Smooth muscle cell (in vitro differentiated cells): ENCODE measurements around the gene CPT1B. TPM values are rescaled to one million over a fixed set of nuclear protein-coding genes. Genes with fewer than 3 reads are reported as not detected.

Experiments used
- DNase-seq: peaks from one replicate; lab custom pipeline; 2025; ENCODE audit not compliant: unreplicated experiment; lab: John Stamatoyannopoulos, UW
- H2AFZ ChIP-seq: fragments of 200-600 bp; sonication (generic); 2 replicates; pipeline ENCODE4 v1.6.0; 2016; ENCODE audit warnings: antibody characterized with exemption, low read depth, mild to moderate bottlenecking
- H3F3A ChIP-seq: fragments of 200-600 bp; sonication (generic); 2 replicates; pipeline ENCODE4 v1.6.0; 2017; ENCODE audit warnings: antibody characterized with exemption, low read depth
- H3K27ac ChIP-seq: fragments of 200-600 bp; sonication (generic); 2 replicates; pipeline ENCODE4 v1.5.1; 2016; ENCODE audit warnings: low read depth, mild to moderate bottlenecking
- H3K27me3 ChIP-seq: fragments of 200-600 bp; sonication (generic); 2 replicates; pipeline ENCODE4 v1.6.1; 2016; ENCODE audit warnings: low read depth, mild to moderate bottlenecking
- H3K36me3 ChIP-seq: fragments of 200-600 bp; sonication (generic); 2 replicates; pipeline ENCODE4 v1.5.1; 2016; ENCODE audit warnings: low read depth
- H3K4me1 ChIP-seq: fragments of 200-600 bp; sonication (generic); 2 replicates; pipeline ENCODE4 v1.5.1; 2016; ENCODE audit warnings: low read depth
- H3K4me2 ChIP-seq: fragments of 200-600 bp; sonication (generic); 2 replicates; pipeline ENCODE4 v1.6.0; 2016; ENCODE audit warnings: mild to moderate bottlenecking
- H3K4me3 ChIP-seq: fragments of 200-600 bp; sonication (generic); 2 replicates; pipeline ENCODE4 v1.5.1; 2016; ENCODE audit warnings: mild to moderate bottlenecking
- H3K79me2 ChIP-seq: fragments of 200-600 bp; sonication (generic); 2 replicates; pipeline ENCODE4 v1.6.0; 2016; ENCODE audit warnings: low read depth, mild to moderate bottlenecking
- H3K9ac ChIP-seq: fragments of 200-600 bp; sonication (generic); 2 replicates; pipeline ENCODE4 v1.6.0; 2016; ENCODE audit warnings: low read depth
- H3K9me3 ChIP-seq: fragments of 200-600 bp; sonication (generic); replicated peaks from 2 replicates; pipeline ENCODE4 v1.5.1; 2016; ENCODE audit warnings: low read depth
- H4K20me1 ChIP-seq: fragments of 200-600 bp; sonication (generic); 2 replicates; pipeline ENCODE4 v1.6.0; 2016; ENCODE audit warnings: low read depth
- CTCF ChIP-seq: fragments of 200-600 bp; sonication (generic); IDR thresholded peaks from 2 replicates; pipeline ENCODE4 v1.5.1; 2017; ENCODE audit warnings: borderline replicate concordance, mild to moderate bottlenecking, antibody characterized with exemption; ENCODE audit not compliant: insufficient read depth, poor library complexity, severe bottlenecking
- WGBS: methylation state at CpG from one replicate; pipeline ENCODE4 v1.1.7; 2016; ENCODE audit warnings: low lambda C conversion rate; 5-methylcytosine and 5-hydroxymethylcytosine counted together
- polyA plus RNA-seq: library from polyadenylated mRNA; unstranded; fragments of >200 nt; fragmentation: Nextera tagmentation; extraction: Ambion mirVana; gene quantifications from 2 replicates; pipeline ENCODE4 v1.2.1, GENCODE V29; 2016
- total RNA-seq: library from RNA; depleted of rRNA; stranded (reverse); fragments of >200 nt; gene quantifications from 2 replicates; pipeline ENCODE4 v1.2.3, GENCODE V29; 2014

Gene CPT1B
- total and polyA plus RNA-seq, 2 experiments from 2014 or later = 19.3 to 20.7 TPM

- under 1% methylated on average over 79 of the region's 84 CpGs for WGBS
Measured at GRCh38 chr22:50525104-50525857, 52.9 kb downstream of the CPT1B start, which contains the start of gene SCO2. TSS of gene SCO2 (minus strand) at chr22:50525598. CDS start at chr22:50524411, 1,187 bp downstream.

DNA sequence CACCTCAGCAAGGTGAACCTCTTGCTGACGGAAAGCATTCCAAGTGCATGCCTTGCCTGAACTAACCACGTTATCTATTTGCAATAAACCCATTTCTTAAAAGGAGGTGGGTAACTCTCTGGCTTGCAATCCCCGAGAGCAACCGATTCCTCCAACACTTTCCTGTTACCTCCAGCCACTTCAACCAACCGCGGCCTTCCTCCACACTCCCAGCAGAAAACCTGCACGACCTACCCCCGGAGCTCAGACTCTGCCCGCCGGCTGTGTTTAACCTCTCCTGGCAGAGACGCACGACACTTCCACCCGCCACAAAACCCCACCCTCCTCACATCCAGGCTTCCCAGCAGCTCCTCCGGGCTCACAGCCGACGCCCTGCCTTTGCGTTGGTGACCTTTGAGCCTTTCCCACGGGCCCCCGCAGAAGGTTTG lies 53.5 kb downstream of the CPT1B start:
- Histone ChIP-seq H3K4me1 (no peaks in the 10 kb centered on the region), H3F3A (peaks cover 34% of the 10 kb centered on the region), H3K27ac (peak overlapping the region; percentile 80), H2AFZ (no peak overlapping the region), H4K20me1 (peaks cover 33% of the 10 kb centered on the region), H3K9ac (peak overlapping the region; percentile 78), H3K4me2 (peak overlapping the region; percentile 97), H3K79me2 (peaks cover 10% of the 10 kb centered on the region), H3K9me3 (no peaks in the 10 kb centered on the region), H3K4me3 (peak overlapping the region; percentile 79), H3K27me3 (no peaks in the 10 kb centered on the region), H3K36me3 (no peaks in the 10 kb centered on the region)
- no peak for TF ChIP-seq CTCF
- DNase-seq = no peak
- WGBS = 15% methylated on average over 18 of the region's 19 CpGs

More at GRCh38 chr22:50525104-50525857, 52.9 kb downstream of the CPT1B start, which contains the start of gene SCO2:
- Histone ChIP-seq H3K27ac (peak within 1 kb of the TSS; percentile 80), H4K20me1 (peaks cover 33% of the 10 kb centered on the region), H3F3A (peaks cover 36% of the 10 kb centered on the region), H3K36me3 (no peaks in the 10 kb centered on the region), H3K79me2 (peaks cover 10% of the 10 kb centered on the region), H3K27me3 (no peaks in the 10 kb centered on the region), H2AFZ (no peak within 1 kb of the TSS), H3K9me3 (no peaks in the 10 kb centered on the region), H3K9ac (peak within 1 kb of the TSS; percentile 78), H3K4me2 (peak within 1 kb of the TSS; percentile 98), H3K4me1 (no peaks in the 10 kb centered on the region), H3K4me3 (peak within 1 kb of the TSS; percentile 79)
- DNase-seq = peak; percentile 96
- TF ChIP-seq CTCF = no peak

DNA sequence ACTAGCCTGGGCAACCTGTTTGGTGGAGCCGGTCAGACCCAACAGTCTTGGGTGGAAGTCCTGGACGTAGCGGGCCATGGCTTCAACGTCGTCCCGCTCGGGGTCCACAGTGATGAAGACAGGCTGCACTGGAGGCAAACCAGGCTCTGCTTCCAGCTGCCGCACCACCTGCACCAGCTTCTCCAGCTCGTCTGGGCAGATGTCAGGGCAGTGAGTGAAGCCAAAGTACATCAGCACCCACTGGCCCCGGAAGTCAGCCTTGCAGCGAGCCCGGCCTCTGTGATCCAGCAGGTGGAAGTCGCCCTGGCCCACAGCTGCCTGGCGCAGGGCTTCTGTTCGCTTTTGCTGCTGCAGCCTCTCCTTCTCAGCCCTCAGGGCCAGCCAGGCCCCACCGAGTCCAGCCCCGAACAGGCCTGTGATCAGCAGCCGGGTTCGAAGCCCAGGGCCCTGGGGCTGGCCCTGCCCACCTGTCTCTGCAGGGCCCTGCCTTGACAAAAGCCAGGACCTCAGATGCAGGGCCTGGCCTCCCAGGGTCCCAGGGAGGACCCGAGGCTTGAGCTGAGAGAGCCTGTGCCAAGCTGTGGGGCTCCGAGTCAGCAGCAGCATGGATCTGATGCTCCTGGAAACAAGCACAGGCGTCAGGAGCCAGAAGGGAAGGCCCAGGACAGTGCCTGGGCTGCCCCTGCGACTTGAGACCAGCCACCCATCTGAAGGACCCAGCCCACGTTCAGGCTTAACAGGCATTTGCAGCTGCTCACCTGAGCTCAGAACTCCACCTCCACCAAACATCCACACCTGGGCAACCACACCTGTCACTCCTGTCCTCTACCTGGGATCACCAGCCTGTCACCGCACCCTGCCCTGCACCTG lies 54.2 kb downstream of the CPT1B start:
- Histone ChIP-seq H3K79me2 (peaks cover 10% of the 10 kb centered on the region), H3K27ac (no peak overlapping the region), H4K20me1 (peaks cover 30% of the 10 kb centered on the region), H3K9me3 (no peaks in the 10 kb centered on the region), H3K4me3 (peak overlapping the region; percentile 79), H3K4me2 (peak overlapping the region; percentile 97), H2AFZ (no peak overlapping the region), H3F3A (peaks cover 31% of the 10 kb centered on the region), H3K9ac (peak overlapping the region; percentile 27), H3K27me3 (no peaks in the 10 kb centered on the region), H3K4me1 (no peaks in the 10 kb centered on the region), H3K36me3 (no peaks in the 10 kb centered on the region)
- DNase-seq = no peak
- WGBS = 79% methylated on average over 21 of the region's 25 CpGs
- TF ChIP-seq CTCF = no peak
